Stimulated activated CD8-positive, alpha-beta memory T cell treated with anti-CD3 and anti-CD28 coated beads, Interleukin-15, amount 100 ng/mL, for 24 hours (primary cell): Measurements from ENCODE around the gene CRYGB.

Source experiments
- DNase-seq: peaks from one replicate; pipeline ENCODE4 v3.0.0-alpha.2; 2020; ENCODE audit warnings: low read depth

The CRYGB gene, protein sequence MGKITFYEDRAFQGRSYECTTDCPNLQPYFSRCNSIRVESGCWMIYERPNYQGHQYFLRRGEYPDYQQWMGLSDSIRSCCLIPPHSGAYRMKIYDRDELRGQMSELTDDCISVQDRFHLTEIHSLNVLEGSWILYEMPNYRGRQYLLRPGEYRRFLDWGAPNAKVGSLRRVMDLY

DNA sequence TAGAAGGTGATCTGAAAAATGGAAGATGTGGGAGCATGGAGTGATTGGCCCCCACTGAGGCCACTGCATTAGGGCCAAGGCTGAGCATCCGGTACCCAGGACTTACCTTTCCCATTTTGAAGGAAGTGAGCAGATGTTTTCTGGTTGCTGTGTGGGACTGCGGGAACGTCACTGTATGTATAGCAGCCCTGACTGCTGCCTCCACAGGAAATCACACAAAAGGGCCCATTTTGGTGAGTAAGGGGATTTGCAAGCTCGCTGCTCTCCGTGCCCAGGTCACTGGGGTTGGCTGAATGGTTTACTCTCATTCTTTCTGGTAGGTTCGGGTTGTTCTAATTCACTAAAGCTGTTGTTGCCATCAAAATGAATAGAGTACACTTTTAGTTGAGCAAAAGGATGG, at the start of gene CRYGB:
TSS of gene CRYGB (minus strand) at position 153 of the 400 bp plus-strand sequence. CDS start at position 115, 38 bp downstream.
- DNase-seq = no peak

DNA sequence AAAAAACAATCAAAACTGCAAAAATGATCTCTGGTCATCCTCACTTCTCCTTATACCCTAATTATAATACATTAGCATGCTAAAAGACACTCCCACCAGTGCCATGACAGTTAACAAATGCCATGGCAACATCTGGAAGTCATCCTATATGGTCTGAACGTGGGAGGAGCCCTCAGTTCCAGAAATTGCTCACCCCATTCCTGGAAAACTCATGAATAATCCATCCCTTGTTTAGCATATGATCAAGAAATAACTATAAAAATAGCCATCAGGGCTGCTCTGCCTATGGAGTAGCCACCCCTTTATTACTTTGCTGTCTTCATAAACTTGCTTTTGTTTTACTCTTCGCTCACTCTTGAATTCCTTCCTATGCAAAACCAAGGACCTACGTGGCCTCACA, 49.6 kb upstream of the CRYGB start:
- no peak for DNase-seq

DNA sequence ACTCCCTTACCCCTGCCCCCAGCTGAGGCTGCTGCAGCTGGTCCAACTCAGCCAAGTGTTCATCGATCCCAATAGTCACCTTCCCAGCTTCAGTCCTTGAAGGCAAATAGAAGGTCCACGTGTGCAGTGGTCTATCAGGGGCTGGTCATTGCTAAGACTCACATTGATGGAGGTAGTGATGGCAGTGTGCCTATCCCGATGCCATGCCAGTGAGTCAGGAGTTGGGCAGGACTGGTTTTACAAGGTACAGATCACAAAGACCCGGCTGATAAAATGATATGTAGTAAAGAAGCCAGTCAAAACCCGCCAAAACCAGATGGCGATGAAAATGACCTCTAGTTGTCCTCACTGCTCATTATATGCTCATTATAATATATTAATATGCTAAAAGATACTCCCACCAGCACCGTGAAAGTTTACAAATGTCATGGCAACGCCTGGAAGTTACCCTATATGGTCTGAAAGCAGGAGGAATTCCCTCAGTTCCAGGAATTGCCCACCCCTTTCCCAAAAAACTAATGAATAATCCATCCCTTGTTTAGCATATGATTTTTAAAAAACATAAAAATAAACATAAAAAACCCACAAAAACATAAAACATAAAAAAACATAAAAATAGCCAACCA, 46.8 kb upstream of the CRYGB start:
- DNase-seq = no peak

DNA sequence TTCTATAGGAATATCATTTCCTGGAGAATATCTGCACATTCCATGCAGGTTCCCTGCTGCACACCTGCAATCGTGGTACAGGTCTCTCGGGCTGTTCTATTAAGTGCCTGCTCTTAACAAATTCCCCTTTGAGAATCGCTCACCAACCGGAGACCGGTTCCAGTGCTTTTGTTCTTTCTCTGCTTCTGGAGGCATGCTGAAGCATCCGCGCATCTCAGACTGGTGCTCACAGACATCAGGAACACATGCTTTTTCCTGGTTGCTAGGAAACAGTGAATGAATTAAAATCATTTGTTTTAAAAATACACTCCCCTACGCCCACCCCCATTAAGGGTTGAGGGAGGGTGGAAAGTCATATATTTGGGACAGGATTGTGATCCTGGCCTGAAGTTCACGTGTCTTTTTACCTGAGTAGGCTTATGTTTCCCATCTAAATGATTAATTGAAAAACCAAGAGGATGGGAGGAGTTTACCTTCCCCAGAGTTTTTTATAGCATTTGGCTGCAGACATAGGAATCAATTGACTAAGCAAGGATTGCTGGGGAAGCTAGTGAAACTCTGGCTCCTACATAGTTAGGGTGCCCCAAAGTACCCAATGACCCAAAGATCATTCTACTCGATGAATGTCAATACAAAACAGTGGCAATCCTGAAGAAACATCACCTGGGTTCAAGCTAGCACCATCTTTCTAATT, 44.0 kb upstream of the CRYGB start, which contains the start of gene C2orf80:
TSS of gene C2orf80 (minus strand) at position 221 of the 694 bp plus-strand sequence. CDS start 3,044 bp downstream, outside the sequence.
- DNase-seq = no peak

DNA sequence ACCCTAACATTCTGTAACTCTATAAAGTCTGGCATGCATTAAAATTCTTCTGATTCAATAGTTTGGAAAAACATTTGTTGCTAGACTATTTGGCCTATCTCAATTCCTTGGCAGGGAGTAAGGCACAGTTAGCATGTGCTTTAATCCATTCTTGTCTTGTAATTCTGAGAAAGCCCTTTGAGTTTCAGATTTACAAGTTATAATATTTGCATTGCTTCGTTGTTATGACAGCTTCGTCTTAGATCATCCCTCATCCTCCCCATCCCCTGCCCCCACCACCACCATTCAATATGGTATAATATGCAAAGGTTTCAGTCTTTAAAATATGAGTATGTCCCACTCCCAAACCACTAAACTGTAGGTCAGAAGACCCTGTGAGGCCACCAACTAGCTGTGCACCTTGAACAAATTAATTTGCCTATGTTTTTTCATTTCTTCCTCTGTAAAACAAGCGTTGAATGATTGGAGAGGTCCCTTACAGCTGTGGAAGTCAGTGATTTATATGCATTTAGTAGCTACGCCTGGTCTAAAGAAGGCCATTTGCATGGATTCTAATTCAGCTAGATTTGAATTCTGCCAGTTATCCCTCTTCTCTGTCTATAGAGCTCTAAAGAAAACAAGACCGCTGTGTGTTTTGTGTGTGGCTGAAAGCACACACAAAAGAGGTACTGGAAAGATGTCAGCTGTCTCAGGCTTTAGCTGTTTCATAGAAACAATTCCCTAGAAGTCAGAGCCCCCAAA, 43.3 kb upstream of the CRYGB start:
- DNase-seq = no peak

DNA sequence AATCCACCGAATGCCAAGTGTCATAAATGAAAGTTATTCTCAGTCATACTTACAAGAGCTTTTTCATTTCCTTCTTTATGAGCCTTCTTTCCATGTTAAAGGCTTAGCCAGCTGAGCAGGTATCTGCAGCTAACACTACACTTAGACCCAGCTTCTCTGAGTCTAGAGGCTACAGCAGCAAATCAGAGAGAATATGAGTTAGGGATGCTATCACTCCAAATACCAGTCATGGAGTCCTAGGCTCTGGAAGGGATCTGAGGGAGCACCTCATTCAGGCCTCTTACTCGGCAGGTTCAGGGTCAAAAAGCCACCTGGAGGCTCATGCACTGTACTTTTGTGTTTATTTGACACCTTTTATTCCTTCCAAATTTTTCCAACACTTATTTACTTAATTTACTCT, 40.9 kb upstream of the CRYGB start:
- DNase-seq = no peak

DNA sequence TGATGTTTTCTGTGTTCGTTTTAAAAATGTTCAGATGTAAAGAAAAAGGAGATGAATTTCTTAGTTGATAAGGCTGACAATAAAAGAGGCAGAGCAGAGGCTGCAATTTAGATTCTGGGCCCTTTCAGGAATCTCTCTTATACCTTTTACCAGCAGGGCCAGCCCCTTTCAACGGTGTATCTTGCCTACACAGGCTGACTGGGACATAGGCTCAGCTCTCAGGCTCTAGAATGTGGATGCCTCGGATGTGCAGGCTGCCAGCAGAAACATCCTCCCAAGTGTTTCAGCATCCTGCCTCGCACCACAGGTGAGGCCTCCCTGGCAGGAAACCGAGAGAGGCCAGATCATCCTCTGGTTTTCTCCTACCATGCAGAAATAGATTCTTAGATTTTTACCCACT, 40.5 kb upstream of the CRYGB start:
- DNase-seq = no peak

DNA sequence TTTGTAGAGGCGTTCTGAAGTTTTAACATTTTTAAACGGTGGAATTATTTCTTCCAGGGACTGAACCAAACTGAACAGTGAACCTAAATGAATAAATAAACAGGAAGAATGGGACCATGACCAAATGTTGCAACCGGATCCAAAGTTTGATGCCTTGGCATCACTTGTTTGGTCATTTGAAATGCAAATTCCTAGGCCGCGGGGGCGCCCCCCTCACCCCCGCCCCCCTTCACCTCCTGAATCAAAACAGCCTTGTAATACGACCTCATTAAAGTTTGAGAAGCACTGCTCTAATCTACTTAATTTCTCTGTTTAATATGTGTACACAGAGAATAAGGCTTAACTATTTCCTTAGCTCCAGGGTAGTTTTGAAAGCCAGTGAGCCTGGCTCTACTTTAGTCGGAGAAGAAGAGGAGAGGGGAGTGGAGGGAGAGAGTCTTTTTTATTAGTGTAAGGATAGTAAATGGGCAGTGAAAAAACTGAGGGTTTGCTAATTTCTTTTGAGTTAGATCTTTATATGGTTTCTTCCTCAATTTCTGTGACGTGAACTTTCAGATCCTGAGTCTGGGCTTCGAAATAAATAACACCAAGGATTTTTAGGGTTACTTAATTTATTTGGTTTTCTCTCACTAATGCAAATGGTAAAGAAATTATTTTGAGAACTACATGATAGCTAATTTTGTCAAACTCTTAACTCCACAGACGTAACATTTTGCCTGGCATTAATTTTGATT, 38.2 kb upstream of the CRYGB start:
- DNase-seq = no peak

DNA sequence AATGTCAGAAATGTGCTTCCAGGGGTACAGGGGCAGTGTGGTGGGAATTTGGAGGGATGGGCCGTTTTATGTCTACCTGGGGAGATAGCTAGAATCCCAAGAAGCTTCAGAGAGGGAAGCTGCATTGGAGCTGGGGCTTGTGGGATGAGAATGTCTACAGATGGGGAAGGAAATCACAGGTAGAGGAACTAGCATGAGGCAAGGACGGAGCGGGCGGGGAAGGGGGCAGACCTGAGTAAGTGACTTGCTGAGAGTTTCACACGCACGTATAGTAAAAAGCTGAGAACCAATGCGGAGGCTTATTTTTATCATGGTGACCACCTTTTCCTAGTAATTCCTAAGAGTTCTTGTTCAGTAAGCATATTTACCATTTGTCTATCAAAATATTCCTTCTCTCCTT, 37.6 kb upstream of the CRYGB start:
- no peak for DNase-seq

DNA sequence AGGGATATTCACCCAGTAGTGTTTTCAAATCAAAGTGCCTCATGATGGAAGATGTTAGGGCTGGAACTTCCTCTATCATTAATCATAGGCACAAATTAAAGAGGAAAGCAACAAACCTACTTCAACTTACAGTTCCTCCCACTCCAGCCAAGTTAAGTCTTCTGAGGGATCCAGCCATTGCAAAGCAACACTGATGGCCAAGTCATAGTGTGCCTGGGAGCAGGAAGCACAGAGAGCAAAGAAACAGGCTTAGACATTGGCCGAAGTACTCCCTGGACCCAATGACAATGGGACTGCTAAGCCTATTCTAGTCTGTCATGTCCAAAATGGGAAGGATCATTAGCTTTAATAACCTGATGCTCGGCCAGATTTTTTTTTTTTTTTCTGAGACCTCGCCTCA, 36.9 kb upstream of the CRYGB start:
- no peak for DNase-seq

DNA sequence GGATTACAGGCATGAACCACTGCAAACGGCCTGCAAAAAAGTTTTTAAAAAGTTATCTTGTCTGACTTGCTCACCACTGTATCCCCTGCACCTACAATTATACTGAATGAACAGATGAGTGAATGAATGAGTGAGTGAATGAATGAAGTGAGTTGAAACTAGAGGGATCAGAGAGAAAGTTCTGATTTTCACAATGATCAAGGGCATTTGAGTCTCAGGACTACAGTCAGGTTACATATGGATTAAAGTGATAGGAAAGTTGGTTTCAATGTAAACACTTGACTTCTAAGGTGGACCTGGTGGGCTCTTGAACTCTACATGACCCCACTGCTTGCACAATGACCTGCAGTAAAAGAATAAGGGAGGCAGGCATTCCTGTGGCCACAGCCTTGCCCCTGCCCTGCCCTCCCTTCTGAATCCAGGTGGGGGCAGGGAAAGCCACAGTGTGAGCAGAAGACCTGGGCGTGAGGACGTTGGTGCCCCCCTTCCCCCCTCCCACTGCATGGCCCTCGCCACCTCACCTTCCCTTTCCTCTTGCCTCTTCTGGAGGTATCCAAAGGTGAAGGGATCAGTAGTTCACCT, 33.2 kb upstream of the CRYGB start:
- no peak for DNase-seq

DNA sequence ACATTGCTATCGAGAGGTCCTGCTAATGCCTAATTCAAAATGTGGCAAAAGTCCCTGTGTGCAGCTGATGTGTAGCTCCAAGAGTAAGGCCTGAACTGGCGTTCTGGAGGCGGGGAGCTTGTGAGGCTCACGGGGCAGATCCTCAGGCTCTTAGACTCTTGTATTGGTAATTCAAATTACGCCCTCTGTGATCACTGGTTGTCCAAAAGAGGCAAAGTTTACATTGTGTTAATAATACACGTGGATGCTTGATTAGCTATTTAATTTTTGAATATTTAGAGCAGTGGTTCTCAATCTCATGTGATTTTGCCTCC, 29.8 kb upstream of the CRYGB start:
- no peak for DNase-seq

DNA sequence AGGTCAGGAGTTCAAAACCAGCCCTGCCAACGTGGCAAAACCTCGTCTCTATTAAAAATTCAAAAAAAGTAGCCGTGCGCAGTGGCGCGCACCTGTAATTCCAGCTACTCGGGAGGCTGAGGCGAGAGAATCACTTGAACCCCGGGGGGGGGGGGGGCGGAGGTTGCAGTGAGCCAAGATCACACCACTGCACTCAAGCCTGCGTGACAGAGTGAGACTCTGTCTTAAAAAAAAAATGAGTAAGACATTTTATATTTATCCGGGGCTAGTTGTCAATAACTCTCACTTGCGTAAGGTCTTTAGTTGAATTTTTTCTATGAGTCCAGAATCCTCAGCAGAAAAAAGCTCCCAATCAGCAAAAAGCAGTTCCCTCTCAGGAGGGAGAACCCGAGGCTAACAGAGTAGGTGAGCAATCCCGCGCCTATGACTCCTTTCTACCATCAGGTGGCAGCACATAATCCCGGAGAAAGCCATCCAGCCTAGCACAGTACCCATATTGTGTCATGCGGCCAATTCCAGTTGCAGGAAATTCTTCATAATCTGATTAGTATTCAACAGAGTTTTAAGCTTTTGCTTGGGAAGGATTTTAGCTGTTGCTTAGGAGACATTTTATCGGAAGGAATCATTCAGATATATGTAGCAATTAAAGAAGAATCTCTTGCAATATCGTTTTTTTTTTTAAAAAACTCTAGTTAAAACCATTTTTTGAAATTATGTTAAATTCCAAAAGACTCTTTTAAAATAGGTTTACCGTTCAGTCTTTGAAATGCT, 29.3 kb upstream of the CRYGB start:
- peak; percentile 6 for DNase-seq

DNA sequence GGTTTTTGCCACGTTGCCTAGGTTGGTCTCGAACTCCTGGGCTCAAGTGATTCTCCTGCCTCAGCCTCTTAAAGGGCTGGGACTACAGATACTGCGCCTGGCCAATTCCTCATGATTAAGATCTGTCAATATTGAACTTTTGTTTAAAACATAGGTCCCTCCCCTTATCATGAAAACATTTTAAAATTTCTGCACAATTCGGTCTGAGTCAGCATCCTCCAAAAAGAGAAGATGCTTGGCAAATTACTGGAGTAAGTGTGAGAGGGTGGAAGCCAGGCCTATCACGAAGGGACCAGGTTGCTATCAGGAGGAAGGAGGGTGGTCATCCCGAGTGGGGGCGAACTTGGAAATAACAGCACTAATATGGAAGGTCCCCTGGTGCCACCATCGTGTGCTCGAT, 28.2 kb upstream of the CRYGB start:
- no peak for DNase-seq

DNA sequence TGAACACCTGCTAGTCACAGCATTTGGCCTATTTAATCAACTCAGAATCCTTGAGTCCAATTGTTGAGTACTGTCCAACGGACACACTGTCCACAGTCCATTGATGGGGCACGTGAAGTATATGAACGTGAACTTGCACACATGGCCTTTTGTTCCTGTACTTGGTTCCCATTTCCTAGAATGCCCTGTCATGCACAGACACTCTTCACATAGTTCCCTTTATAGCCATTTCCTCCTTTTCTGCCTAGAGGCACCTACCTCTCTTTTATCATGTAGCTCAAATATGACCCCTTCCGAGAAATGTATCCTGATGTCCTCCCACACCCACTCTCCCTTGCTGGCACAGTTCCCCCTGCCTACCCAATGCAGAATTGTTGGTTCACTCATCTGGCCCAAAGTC, 26.2 kb upstream of the CRYGB start:
- DNase-seq = no peak

DNA sequence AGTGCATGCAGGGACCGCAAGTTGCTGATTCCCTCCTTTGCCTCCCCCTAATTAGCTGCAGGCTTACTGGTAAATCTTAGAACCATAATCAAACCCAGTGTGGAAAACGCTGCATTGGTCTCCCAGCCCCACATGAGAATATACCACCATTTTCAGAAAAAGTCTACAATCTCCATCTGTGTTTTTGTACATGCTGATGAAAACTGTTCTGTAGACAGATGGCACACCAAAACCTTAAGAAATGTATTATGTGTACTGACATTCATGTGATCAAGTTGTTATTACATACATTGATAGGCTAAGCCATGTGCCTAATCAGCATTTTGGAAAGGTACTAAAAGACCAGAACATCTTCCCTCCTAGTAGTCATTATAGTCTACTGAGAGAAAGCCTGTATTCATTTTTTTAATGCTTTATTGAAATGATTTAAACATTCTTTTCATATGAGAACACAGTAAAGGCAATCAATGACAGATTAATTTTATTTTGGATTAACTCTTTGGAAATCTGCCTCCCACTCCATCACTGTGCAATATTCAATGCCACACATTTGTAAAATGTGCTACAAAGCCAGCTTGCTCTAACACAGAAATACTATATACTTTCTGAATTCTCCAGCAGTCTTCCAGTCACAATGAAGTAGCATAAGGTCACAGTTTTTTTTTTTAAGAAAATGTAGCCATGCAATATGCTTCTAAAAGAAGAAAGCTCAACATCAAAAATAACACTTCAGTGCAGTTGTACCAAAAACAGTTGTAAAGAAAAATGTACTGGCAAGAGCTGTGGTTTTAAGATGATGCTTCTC, 19.2 kb upstream of the CRYGB start:
- DNase-seq = no peak

DNA sequence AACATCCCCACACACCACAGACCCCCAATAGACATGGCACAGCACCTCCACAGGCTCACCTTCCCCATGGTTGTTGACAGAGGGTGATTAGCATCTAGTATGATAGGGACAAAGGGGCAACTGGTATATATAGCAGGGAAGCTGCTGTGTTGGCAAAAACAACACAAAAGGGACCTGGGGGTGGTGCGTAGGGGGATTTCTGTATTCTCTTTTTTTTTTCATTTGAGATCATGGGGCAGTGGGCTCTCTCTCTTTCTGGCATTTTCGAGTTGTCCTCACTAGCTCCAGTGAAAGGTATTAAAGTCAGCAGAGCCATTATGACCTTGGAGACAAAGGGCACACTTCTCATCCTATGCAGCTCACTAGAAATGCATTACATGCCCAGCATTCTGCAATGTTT, 17.5 kb upstream of the CRYGB start, which contains the start of gene CRYGA:
TSS of gene CRYGA (minus strand) at position 101 of the 400 bp plus-strand sequence. CDS start at position 68, 33 bp downstream.
- DNase-seq = no peak

DNA sequence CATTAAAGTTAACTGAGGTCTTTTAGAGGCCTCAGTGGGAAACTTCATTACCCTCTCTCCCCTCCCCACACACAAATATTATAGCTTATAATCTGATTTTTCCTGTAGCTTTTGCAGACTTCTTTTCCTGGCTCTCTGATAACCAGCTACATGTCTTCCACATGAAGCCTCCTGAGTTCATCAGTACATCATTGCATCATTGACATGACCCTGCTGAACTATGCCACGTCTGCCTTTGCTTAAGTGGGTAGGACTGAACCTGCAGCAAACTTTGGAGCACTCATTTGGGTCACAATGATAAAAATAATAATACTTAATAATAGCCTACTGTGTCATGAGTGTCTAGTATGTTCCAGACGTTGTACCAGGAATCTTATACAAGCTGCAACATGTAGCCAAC, 10.5 kb upstream of the CRYGB start:
- DNase-seq = no peak

DNA sequence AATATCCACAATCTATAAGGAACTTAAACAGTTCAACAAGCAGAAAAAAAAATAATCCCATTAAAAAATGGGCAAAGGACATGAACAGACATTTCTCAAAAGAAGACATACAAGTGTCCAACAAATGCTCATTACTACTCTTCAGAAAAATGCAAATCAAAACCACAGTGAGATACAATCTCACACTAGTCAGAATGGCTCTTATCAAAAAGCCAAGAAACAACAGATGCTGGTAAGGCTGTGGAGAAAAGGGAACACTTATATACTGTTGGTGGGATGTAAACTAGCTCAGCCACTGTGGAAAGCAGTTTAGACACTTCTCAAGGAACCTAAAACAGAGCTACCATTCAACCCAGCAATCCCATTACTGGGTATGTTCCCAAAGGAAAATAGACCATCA, 7.2 kb upstream of the CRYGB start:
- DNase-seq = no peak

DNA sequence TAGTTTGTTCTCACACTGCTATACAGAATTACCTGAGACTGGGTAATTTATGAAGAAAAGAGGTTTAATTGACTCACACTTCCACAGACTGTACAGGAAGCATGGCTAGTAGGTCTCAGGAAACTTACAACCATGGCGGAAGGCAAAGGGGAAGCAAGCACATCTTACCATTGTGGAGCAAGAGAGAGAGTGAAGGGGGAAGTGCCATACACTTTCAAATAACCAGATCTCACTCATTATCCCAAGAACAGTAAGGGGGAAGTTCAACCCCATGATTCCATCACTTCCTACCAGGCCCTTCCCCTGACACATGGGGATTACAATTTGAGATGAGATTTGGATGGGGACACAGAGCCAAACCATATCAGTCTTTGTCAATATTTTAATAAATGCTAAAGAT, 5.0 kb upstream of the CRYGB start:
- DNase-seq = no peak
